Suprapubic skin (tissue), 4 donors: ENCODE measurements around the gene MTHFSD.

Experiments
- EP300 ChIP-seq: sonication (generic); formaldehyde crosslinking; IDR thresholded peaks from one replicate; pipeline ENCODE4 v1.6.1; 2017; ENCODE audit warnings: antibody characterized with exemption
- POLR2A ChIP-seq, 2 donors: fragments of 450-650 bp; IDR thresholded peaks; one replicate each; pipeline ENCODE4 v1.6.1; 2017; ENCODE audit warnings: antibody characterized with exemption in 2 of 2, mild to moderate bottlenecking in 2 of 2, moderate library complexity in 2 of 2
- POLR2AphosphoS5 ChIP-seq, 3 donors: sonication (generic); formaldehyde crosslinking; IDR thresholded peaks; one replicate each; pipeline ENCODE4 v1.6.1; 2017; ENCODE audit warnings: antibody characterized with exemption in 3 of 3
- TF ChIP-seq, protein P1 (sequence below), 2 donors: fragments of 200-600 bp in 1 of 2; fragments of 450-650 bp in 1 of 2; sonication (generic) in 1 of 2; IDR thresholded peaks; one replicate each; pipeline ENCODE4 v1.5.1; 2016 to 2019; ENCODE audit warnings: antibody characterized with exemption in 2 of 2, mild to moderate bottlenecking in 1 of 2, moderate library complexity in 1 of 2

DNA sequence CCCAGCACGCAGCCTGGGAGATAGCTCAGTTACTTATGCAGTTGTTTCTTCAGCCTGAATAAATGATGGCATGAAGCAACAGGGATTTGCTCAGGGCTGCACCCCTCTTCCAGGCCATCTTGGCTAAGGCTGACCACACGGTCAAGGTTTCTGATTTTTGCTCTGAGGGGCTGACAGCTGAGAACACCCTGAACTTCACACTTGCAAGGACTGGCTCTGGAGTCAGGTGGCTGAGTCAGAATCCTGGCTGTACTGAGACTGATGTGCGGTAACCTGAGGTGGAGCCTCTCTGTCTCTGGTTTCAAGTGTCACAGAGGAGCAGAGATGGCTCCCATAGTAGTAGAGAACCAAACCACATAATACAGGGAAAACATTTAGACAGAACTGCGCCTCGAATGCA, 4.8 kb downstream of the MTHFSD start:
- TF ChIP-seq, protein P1, sequence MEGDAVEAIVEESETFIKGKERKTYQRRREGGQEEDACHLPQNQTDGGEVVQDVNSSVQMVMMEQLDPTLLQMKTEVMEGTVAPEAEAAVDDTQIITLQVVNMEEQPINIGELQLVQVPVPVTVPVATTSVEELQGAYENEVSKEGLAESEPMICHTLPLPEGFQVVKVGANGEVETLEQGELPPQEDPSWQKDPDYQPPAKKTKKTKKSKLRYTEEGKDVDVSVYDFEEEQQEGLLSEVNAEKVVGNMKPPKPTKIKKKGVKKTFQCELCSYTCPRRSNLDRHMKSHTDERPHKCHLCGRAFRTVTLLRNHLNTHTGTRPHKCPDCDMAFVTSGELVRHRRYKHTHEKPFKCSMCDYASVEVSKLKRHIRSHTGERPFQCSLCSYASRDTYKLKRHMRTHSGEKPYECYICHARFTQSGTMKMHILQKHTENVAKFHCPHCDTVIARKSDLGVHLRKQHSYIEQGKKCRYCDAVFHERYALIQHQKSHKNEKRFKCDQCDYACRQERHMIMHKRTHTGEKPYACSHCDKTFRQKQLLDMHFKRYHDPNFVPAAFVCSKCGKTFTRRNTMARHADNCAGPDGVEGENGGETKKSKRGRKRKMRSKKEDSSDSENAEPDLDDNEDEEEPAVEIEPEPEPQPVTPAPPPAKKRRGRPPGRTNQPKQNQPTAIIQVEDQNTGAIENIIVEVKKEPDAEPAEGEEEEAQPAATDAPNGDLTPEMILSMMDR (IDR thresholded peaks at IDR 0.05), result no peak
- TF ChIP-seq POLR2AphosphoS5 (IDR thresholded peaks at IDR 0.05), result no peak
- no peak for TF ChIP-seq POLR2A (IDR thresholded peaks at IDR 0.05)
- no peak for TF ChIP-seq EP300
